GM12801 (cell line): Measurements from ENCODE around the gene ASB14.

Experiments
- CTCF ChIP-seq: IDR thresholded peaks from one replicate; pipeline ENCODE4 v1.5.1; 2011; ENCODE audit warnings: control low read depth; ENCODE audit not compliant: insufficient read length; ENCODE audit errors: extremely low read depth

Gene ASB14

GRCh38 chr3:57292159-57292896 is at the start of gene ASB14:
Gene ASB14, minus strand, starts transcription at chr3:57292685. Its CDS starts 652 bp downstream, at chr3:57292033.
- no peak for TF ChIP-seq CTCF

- TF ChIP-seq CTCF, result no peak
These were observed 42.9 kb upstream of the ASB14 start for GRCh38 chr3:57335283-57335938.

- no peak for TF ChIP-seq CTCF
These were observed 38.7 kb upstream of the ASB14 start for GRCh38 chr3:57331078-57331610.

GRCh38 chr3:57314204-57314603 is 21.7 kb upstream of the ASB14 start:
- no peak for TF ChIP-seq CTCF

- no peak for TF ChIP-seq CTCF
These were observed 17.4 kb upstream of the ASB14 start for GRCh38 chr3:57309769-57310360.

- no peak for TF ChIP-seq CTCF
These were observed 5.6 kb upstream of the ASB14 start for GRCh38 chr3:57298041-57298440.

- no peak for TF ChIP-seq CTCF
These were observed 527 bp upstream of the ASB14 start for GRCh38 chr3:57292897-57293526.
